Esophagus (tissue), 2 donors: ENCODE measurements around the gene DISC1. TPM values are rescaled to one million over a fixed set of nuclear protein-coding genes. Genes with fewer than 3 reads are reported as not detected.

Experiments
- H3K27ac ChIP-seq, 2 donors: one replicate each; pipeline ENCODE4 v1.5.1; 2013; ENCODE audit warnings: low read depth in 2 of 2, mild to moderate bottlenecking in 2 of 2, inconsistent platforms in 1 of 2, low read length in 1 of 2, moderate library complexity in 1 of 2
- H3K27me3 ChIP-seq, 2 donors: one replicate each; pipeline ENCODE4 v1.6.1; 2013; ENCODE audit warnings: low read length in 2 of 2, control low read depth in 1 of 2, mild to moderate bottlenecking in 1 of 2; ENCODE audit not compliant: insufficient read depth in 2 of 2, control insufficient read depth in 1 of 2
- H3K36me3 ChIP-seq, 2 donors: one replicate each; pipeline ENCODE4 v1.6.1; 2013; ENCODE audit warnings: low read length in 1 of 2; ENCODE audit not compliant: control insufficient read depth in 2 of 2, insufficient read depth in 2 of 2
- H3K4me1 ChIP-seq, 2 donors: one replicate each; pipeline ENCODE4 v1.6.1; 2013; ENCODE audit warnings: low read length in 1 of 2; ENCODE audit not compliant: control insufficient read depth in 2 of 2, insufficient read depth in 2 of 2
- H3K4me3 ChIP-seq, 2 donors: one replicate each; pipeline ENCODE4 v1.5.1; 2013; ENCODE audit warnings: low read length in 2 of 2, mild to moderate bottlenecking in 2 of 2, low read depth in 1 of 2, moderate library complexity in 1 of 2
- H3K9me3 ChIP-seq, 2 donors: one replicate each; pipeline ENCODE4 v1.6.1; 2013; ENCODE audit warnings: mild to moderate bottlenecking in 2 of 2, low read depth in 1 of 2, low read length in 1 of 2, moderate library complexity in 1 of 2; ENCODE audit not compliant: control insufficient read depth in 2 of 2, insufficient read depth in 1 of 2
- WGBS, 2 donors: extraction: QIAGEN DNeasy Blood & Tissue Kit; methylation state at CpG; one replicate each; pipeline ENCODE4 v1.1.7; 2013; 5-methylcytosine and 5-hydroxymethylcytosine counted together
- polyA plus RNA-seq, 2 donors: library from polyadenylated mRNA; stranded (reverse); fragments of 200-250 nt; gene quantifications; one replicate each; pipeline ENCODE4 v1.2.3, GENCODE V29; 2013
- donor health status: healthy with polysubstance abuse.
- donor health status: Bipolar disorder and iron deficiency.

Gene DISC1
- polyA plus RNA-seq, 2 donors: 0.41 to 0.79 TPM

GRCh38 chr1:231970684-231971083 is 344.1 kb downstream of the DISC1 start:
- H3K36me3 ChIP-seq: no peaks in the 10 kb centered on the region
- H3K27ac ChIP-seq: no peak overlapping the region
- H3K9me3 ChIP-seq: no peaks in the 10 kb centered on the region
- no peaks in the 10 kb centered on the region for H3K27me3 ChIP-seq
- no peak overlapping the region for H3K4me3 ChIP-seq
- H3K4me1 ChIP-seq: no peaks in the 10 kb centered on the region
- WGBS, 2 donors: 75 to 80% methylated on average over 2 of the region's 2 CpGs

DNA sequence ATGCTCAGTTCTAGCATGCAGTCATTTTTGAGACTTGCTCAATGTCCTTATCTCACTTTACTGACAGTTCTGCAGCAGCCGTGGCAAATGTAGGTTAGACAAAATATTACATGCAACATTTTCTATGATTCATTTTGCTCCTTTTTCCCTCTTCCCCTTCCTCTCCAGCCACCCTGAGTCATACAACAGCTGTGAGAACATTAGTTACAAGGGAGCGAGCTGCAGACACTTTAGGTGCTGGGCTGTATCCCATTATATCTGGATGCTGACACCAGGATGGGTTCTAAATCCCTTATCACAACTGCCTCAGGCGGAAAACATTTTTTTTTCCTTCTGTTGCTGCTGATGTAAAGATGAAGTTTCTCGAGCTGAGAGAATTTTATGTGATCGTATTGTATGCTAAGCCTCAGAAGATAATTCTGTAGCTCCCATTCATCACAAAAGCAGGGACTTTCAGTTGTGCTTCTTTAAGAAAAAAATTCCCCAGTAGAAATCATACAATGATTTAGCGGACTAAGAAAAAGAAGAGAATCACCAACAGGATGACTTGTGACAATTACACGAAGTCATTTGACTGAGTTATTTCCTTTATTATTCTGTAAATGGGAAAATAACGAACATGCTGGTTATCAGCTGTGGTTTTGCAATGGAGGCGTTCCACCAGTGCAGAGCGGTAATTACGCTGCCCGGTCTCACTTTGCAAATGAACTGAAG is 345.0 kb downstream of the DISC1 start:
- 78 to 80% methylated on average over 12 of the region's 12 CpGs for WGBS, 2 donors

GRCh38 chr1:231972111-231972445 is 345.5 kb downstream of the DISC1 start:
- WGBS, 2 donors: 89 to 100% methylated on average over 1 of the region's 1 CpG
- no peaks in the 10 kb centered on the region for H3K9me3 ChIP-seq
- H3K4me1 ChIP-seq: no peaks in the 10 kb centered on the region
- H3K27me3 ChIP-seq: no peaks in the 10 kb centered on the region
- no peaks in the 10 kb centered on the region for H3K36me3 ChIP-seq
- no peak overlapping the region for H3K27ac ChIP-seq
- H3K4me3 ChIP-seq: no peak overlapping the region

More for the DNA sequence above, 345.0 kb downstream of the DISC1 start:
- H3K27ac ChIP-seq: no peak overlapping the region
- H3K4me1 ChIP-seq: no peaks in the 10 kb centered on the region
- H3K36me3 ChIP-seq: no peaks in the 10 kb centered on the region
- H3K9me3 ChIP-seq: no peaks in the 10 kb centered on the region
- no peaks in the 10 kb centered on the region for H3K27me3 ChIP-seq
- H3K4me3 ChIP-seq: no peak overlapping the region

- H3K27ac ChIP-seq: no peak overlapping the region
- H3K27me3 ChIP-seq: no peaks in the 10 kb centered on the region
- H3K4me1 ChIP-seq: no peaks in the 10 kb centered on the region
- H3K9me3 ChIP-seq: no peaks in the 10 kb centered on the region
- WGBS, 2 donors: 75 to 76% methylated on average over 5 of the region's 5 CpGs
- H3K4me3 ChIP-seq: no peak overlapping the region
- no peaks in the 10 kb centered on the region for H3K36me3 ChIP-seq
These were observed 347.2 kb downstream of the DISC1 start for GRCh38 chr1:231973830-231974229.

DNA sequence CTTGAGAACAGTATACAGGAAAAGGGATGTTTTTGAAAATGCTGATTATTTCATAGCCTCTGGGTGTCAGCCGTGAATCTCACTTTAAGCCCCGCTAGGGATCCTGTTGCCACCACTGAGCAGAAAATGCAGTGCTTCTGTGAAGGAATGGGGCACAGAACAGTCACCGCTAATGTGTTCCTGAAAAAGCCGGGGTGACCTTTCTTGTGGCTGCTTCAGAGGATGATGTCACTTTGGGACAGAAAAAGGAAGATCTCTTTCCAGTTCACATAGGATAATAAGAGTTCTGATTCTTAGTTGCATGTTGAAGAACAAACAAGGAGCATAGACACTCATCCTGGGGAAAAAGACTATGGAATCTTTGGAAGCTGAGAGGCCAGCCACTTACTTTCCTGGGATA is 349.6 kb downstream of the DISC1 start:
- 90 to 92% methylated on average over 4 of the region's 4 CpGs for WGBS, 2 donors
- no peaks in the 10 kb centered on the region for H3K4me1 ChIP-seq

GRCh38 chr1:231981675-231982074 is 355.1 kb downstream of the DISC1 start:
- Histone ChIP-seq H3K36me3 (no peaks in the 10 kb centered on the region), H3K27ac (no peak overlapping the region), H3K4me1 (peaks cover 0 to 3% of the 10 kb centered on the region in 2 donors), H3K27me3 (no peaks in the 10 kb centered on the region), H3K4me3 (no peak overlapping the region), H3K9me3 (no peaks in the 10 kb centered on the region)
- 78 to 81% methylated on average over 4 of the region's 4 CpGs for WGBS, 2 donors

More for the DNA sequence above, 349.6 kb downstream of the DISC1 start:
- Histone ChIP-seq H3K27ac (no peak overlapping the region), H3K4me3 (no peak overlapping the region), H3K36me3 (no peaks in the 10 kb centered on the region), H3K9me3 (no peaks in the 10 kb centered on the region), H3K27me3 (no peaks in the 10 kb centered on the region)

GRCh38 chr1:231982871-231983587 is 356.4 kb downstream of the DISC1 start:
- Histone ChIP-seq H3K27me3 (no peaks in the 10 kb centered on the region), H3K36me3 (no peaks in the 10 kb centered on the region), H3K9me3 (no peaks in the 10 kb centered on the region), H3K4me3 (no peak overlapping the region), H3K27ac (no peak overlapping the region), H3K4me1 (peaks cover 0 to 3% of the 10 kb centered on the region in 2 donors)
- WGBS, 2 donors: 80% methylated on average over 4 to 5 of the region's 5 CpGs

- H3K27me3 ChIP-seq: no peaks in the 10 kb centered on the region
- no peaks in the 10 kb centered on the region for H3K9me3 ChIP-seq
- H3K4me3 ChIP-seq: no peak overlapping the region
- H3K4me1 ChIP-seq: peaks cover 0 to 3% of the 10 kb centered on the region in 2 donors
- no peak overlapping the region for H3K27ac ChIP-seq
- 90 to 96% methylated on average over 4 of the region's 4 CpGs for WGBS, 2 donors
- no peaks in the 10 kb centered on the region for H3K36me3 ChIP-seq
These were observed 357.1 kb downstream of the DISC1 start for GRCh38 chr1:231983588-231984193.

DNA sequence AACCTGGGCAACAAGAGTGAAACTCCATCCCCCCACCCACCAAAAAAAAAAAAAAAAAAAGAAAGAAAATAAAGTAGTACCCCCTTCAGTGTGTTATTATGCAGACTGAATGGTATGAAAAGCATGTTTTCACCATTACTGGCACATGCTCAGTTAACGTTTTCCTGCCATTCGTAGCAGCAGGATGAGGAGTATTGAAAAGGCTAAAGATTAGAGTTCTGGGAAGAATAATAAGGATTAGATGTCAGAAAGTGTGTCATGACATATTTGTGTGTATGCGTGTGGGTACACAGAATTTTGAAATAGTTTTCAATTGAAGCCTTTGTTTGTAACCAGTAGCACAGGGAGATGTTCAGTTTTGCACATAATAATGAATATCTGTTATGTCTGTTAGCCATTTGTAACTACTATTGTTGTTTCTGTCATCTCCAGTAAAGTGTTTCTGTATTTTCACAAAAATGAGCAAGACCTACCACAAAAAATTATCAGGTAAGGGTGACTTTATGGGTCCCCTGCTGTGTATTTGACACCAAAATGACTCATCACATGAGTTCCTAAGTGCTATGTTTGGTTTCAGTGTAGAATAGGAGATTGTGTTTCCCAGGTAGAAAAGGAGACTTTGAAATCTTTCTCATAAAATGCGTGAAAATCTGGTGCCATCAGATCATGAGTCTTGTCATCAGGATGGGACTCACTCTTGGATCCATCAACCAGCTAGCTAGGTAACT is 358.9 kb downstream of the DISC1 start:
- Histone ChIP-seq H3K9me3 (no peaks in the 10 kb centered on the region), H3K27ac (no peak overlapping the region), H3K4me3 (no peak overlapping the region), H3K27me3 (no peaks in the 10 kb centered on the region), H3K36me3 (no peaks in the 10 kb centered on the region), H3K4me1 (peaks cover 0 to 3% of the 10 kb centered on the region in 2 donors)
- 93 to 94% methylated on average over 4 of the region's 4 CpGs for WGBS, 2 donors
